Tibial nerve (tissue), 3 donors: ENCODE measurements around the gene GINS2.

ENCODE experiments used
- POLR2A ChIP-seq, 2 donors: fragments of 450-650 bp; IDR thresholded peaks; one replicate each; pipeline ENCODE4 v1.6.1; 2017; ENCODE audit warnings: antibody characterized with exemption in 2 of 2, mild to moderate bottlenecking in 2 of 2, moderate library complexity in 2 of 2
- TF ChIP-seq, protein P1 (sequence below), 5 experiments: fragments of 200-600 bp in 3 of 5; fragments of 450-650 bp in 2 of 5; sonication (generic) in 3 of 5; IDR thresholded peaks; one replicate each; pipeline ENCODE4 v1.5.1; 2016 to 2019; ENCODE audit warnings: antibody characterized with exemption in 5 of 5, mild to moderate bottlenecking in 3 of 5, moderate library complexity in 2 of 5

DNA sequence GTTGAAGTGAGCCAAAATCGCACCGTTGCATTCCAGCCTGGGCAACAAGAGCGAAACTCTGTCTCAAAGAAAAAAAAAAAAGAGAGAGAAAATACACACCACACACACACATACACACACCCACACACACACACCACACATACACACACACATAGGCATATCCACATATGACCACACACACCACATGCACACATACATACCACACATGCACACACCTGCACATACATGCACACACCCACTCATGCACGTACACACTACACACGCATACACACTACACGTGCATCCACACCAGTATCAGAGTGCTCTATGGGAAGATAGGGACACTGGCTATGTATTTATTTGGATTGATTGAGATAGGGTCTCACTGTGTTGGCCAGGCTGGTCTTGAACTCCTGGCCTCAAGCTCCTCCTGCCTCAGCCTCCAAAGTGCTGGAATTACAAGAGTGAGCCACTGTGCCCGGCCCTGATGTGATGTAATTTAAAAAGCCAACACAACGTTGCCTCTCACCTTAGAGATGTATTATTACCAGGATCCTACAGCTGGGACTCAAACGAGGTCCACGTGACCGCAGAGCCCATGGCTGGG is 17.8 kb upstream of the GINS2 start:
- TF ChIP-seq, protein P1, sequence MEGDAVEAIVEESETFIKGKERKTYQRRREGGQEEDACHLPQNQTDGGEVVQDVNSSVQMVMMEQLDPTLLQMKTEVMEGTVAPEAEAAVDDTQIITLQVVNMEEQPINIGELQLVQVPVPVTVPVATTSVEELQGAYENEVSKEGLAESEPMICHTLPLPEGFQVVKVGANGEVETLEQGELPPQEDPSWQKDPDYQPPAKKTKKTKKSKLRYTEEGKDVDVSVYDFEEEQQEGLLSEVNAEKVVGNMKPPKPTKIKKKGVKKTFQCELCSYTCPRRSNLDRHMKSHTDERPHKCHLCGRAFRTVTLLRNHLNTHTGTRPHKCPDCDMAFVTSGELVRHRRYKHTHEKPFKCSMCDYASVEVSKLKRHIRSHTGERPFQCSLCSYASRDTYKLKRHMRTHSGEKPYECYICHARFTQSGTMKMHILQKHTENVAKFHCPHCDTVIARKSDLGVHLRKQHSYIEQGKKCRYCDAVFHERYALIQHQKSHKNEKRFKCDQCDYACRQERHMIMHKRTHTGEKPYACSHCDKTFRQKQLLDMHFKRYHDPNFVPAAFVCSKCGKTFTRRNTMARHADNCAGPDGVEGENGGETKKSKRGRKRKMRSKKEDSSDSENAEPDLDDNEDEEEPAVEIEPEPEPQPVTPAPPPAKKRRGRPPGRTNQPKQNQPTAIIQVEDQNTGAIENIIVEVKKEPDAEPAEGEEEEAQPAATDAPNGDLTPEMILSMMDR (IDR thresholded peaks at IDR 0.05) = no peak
- TF ChIP-seq POLR2A (IDR thresholded peaks at IDR 0.05) = no peak
